GM19328 (cell line): Measurements from ENCODE around the gene NR2F1-AS1.

ENCODE experiments used
- ATAC-seq: cut with Tn5 transposase; IDR thresholded peaks from one replicate; pipeline ENCODE4 v1.9.1; 2021; ENCODE audit warnings: mild to moderate bottlenecking, moderate library complexity; ENCODE audit not compliant: unreplicated experiment

Gene NR2F1-AS1

DNA sequence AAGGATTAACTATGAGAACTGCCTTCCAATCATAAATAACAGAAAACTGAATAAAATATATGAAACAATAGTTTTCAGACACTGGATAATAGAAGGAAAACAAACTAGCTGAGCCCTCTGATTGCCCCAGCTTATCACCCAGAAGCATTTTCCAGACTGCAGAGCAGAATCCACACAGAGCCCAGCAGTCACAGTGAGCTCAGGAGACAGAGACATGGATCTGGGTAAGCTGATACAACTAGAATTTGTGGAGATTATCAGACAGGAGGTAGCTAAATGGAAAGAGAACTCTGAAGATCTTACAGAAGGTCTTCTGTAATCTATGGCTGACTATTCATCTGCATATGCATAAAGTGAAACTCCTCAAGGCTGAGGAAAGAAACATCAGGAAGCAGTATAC is 128.8 kb downstream of the NR2F1-AS1 start:
- ATAC-seq: no peak

- no peak for ATAC-seq
Observed at GRCh38 chr5:93438124-93438523, 142.9 kb downstream of the NR2F1-AS1 start.

DNA sequence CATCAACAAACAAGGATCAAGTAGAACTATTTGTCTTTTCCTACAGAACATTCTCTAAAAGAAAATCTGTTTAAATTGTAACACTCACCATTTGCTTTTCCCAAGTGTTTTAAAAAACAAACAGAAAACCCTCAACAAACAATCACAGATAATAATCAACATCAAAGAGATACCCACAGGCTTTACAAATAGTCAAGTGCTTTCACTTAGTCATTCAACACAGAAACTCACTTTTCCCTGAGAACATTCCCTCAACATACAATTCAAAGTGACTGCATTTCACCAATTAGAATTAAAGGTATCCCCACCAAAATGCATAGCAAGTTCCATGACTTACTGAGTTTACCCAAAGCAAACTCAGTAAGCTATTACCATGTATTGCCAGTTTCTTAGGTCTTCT is 144.9 kb downstream of the NR2F1-AS1 start:
- no peak for ATAC-seq

DNA sequence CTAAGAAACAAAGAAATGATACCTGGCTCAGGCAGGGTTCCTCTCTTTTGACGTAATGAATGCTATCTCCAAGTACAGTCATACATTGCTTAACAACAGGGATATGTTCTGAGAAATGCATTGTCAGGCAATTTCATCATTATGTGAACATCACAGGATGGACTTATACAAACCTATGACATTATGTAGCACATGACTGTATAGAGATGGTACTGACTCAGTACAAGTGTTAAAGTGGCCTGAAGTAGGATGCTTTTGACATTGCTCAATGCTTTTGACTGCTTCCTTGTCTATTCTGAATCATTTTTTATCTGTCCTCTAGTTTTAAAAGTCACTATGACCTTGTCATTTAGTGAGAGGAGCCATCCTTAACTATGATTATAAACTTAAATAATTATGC is 147.6 kb downstream of the NR2F1-AS1 start:
- no peak for ATAC-seq

DNA sequence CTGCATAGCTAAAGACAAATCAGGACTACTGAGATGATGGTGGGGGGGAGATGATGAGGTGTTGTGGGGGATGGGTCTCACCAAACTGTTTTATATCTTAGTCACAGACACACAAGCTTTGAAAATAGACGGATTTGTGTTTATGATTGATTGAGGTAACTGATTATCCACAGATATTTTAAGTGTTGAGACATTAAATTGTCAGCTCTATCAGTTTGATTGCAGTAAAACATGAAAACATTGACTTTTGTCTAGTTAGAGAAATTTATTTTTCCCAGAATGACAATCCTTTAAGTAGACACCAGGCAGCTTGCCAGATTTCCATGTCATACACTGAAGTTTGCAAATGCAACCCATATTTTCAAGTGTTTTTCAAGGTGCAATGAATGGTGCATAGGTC is 149.8 kb downstream of the NR2F1-AS1 start:
- ATAC-seq: no peak

- no peak for ATAC-seq
Observed at GRCh38 chr5:93430673-93431199, 150.3 kb downstream of the NR2F1-AS1 start.

GRCh38 chr5:93430118-93430517 is 150.9 kb downstream of the NR2F1-AS1 start:
- no peak for ATAC-seq

- no peak for ATAC-seq
Observed at GRCh38 chr5:93428868-93429267, 152.2 kb downstream of the NR2F1-AS1 start.

DNA sequence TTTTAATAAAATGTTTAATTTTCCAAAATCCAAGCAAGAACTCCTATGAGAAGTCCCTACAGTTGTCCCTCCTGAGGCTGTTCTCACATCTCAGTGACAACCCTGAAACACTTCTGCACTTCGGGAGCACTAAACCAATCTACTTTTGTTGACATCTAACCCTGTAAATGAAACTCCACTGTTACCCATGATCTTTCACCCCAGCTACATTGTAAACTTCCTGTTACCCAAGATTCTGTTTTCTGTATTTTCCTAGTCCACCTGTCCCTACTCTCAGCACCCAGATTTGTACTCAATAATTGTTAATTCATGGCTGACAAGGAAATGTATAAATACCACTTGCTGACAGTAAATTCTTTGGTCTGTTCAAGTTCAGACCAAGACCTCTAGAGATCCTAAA is 153.7 kb downstream of the NR2F1-AS1 start:
- ATAC-seq: no peak

DNA sequence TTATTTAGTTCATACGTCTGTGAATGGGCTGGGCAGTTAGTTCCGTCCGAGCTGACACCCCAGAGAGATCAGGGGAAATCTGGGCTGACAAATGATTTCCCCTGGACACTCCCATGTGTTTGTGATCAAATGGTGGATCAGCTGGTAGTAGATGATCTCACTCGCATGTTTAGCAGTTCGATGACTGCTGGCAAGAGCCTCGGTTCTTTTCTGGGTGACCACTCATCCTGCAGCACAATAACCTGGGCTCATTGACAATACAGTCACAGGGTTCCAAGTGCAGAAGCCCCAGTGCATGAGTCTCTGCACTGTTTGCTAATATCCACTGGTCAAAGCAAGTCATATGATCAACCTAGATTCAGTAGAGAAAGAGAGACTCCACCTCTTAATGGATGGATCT is 155.9 kb downstream of the NR2F1-AS1 start:
- no peak for ATAC-seq

DNA sequence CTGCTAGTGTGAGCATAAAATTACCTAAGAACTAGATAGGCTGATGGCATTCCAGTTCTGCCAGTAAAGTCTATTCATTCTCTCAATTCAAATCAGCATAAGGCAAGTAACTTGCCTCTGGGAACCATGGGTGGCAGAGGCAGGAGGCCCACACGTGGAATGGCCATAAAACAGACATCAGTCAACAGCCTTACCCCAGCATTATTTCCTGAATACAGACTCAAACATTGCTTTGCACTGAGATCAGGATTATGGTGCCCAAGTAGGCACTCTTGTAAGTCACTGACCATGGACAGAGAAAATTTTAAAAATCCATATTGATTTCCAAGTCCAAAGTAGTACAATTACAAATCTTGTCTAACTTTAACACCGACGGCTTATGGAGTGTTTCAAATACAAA is 157.7 kb downstream of the NR2F1-AS1 start:
- no peak for ATAC-seq

DNA sequence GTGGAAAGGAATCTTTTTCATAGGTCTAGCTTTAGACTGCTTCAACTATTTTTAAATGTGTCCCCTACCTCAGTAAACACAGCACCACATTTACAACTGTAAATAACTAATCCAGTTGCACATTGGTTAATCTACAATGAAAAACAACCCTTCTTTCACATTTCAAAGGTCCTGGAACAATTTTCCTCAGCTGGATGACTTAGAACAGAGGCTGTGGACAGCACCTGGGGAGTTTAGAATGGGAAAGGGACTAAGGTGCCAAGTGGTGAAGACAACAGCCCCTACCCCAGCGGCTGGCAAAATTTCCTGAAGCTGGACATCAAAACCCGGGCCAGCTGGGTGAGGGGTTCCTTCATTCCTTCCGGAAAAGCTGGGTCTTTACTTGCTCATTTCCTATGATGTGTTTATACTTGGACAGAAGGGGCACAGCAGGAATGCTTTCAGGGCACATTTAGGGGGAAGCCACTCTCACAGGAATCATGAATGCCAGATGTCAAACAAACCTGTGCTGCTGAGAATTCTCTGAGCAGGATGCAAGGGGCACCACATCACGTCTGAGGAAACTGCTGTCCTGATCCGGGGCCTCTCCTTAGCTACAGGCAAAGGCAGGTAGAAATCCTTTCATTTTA is 158.3 kb downstream of the NR2F1-AS1 start:
- no peak for ATAC-seq

DNA sequence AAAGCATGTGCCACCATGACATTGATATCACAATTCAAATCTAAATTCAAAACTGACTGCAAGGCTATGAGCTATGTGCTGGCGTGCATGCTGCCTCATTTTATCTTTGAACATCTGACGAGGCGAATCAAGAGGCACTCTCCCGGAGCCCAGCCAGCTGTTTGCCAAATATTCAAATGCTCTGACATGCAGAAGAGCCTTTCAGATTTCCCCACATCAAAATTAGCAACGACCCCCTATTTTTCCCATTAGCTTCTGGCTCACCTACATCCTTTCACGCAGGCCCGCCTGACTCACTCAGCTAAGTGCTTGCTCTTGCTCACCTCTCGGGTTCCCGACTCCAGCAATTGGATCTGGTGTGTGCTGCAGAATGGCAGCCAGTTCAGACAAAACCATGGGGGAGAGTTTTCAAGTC is 159.0 kb downstream of the NR2F1-AS1 start:
- no peak for ATAC-seq

GRCh38 chr5:93421468-93421867 is 159.6 kb downstream of the NR2F1-AS1 start:
- no peak for ATAC-seq

GRCh38 chr5:93417490-93417889 is 163.5 kb downstream of the NR2F1-AS1 start:
- no peak for ATAC-seq

GRCh38 chr5:93415819-93416218 is 165.2 kb downstream of the NR2F1-AS1 start:
- no peak for ATAC-seq

- no peak for ATAC-seq
Observed at GRCh38 chr5:93411716-93412115, 169.3 kb downstream of the NR2F1-AS1 start.

- ATAC-seq: no peak
Observed at GRCh38 chr5:93409691-93410090, 171.3 kb downstream of the NR2F1-AS1 start.

DNA sequence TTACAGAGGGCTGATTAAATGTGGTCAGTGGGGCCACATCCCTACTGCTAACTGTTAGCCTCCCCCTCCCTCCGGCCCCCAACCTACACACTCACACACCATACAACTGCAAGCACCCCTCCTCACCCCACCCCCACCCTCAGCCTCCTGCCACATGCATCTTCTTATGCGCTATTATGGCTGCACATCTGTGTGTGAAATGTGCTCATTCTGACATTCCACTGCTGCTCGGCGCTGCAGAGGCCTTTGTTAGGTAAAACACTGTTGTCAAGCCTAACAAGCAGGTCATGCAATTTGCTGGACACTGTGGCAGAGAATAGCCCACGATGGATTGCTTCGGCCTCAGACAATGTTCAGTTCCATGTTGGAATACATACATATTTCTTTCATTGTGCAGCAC is 173.6 kb downstream of the NR2F1-AS1 start:
- no peak for ATAC-seq

DNA sequence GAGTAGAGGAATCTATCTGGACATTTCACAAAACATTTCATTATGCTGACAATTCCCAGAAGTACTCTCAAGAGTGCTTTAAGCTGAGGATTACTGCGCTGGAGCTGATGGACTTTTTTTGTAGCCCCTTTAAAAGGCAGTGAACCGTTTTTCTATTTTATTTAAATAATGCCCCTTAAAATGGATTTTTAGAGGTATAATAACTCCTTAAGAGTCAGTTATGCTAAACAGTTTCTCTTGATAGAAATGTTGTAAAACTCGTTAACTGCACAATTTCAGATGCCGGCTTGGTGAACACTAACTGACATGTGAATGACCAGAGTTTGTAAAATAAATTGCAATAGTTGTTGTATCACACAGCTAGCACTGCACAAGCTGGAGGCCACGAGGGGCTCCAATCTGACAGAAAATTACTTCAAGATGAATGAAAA is 174.0 kb downstream of the NR2F1-AS1 start:
- no peak for ATAC-seq

GRCh38 chr5:93404246-93404645 is 176.8 kb downstream of the NR2F1-AS1 start:
- ATAC-seq: no peak

GRCh38 chr5:93403141-93403928 is 177.7 kb downstream of the NR2F1-AS1 start:
- no peak for ATAC-seq
